Fibroblast of the aortic adventitia (primary cell): ENCODE data around the gene ACSF2. TPM values are rescaled to one million over a fixed set of nuclear protein-coding genes. Genes with fewer than 3 reads are reported as not detected.

Experiments
- DNase-seq: peaks from one replicate; pipeline ENCODE4 v3.0.0-alpha.2; 2010; ENCODE audit warnings: low read depth
- H3K4me3 ChIP-seq: 2 replicates; pipeline ENCODE4 v1.5.1; 2011; ENCODE audit warnings: low read depth, mild to moderate bottlenecking, control low read depth, low read length, moderate library complexity
- CTCF ChIP-seq: IDR thresholded peaks from 2 replicates; pipeline ENCODE4 v1.5.1; 2011; ENCODE audit warnings: mild to moderate bottlenecking, low read length, control low read depth, inconsistent platforms; ENCODE audit not compliant: insufficient read depth
- total RNA-seq: library from RNA; depleted of rRNA; stranded (reverse); fragments of >200 nt; gene quantifications from 2 replicates; pipeline ENCODE4 v1.2.3, GENCODE V29; 2012; ENCODE audit warnings: low replicate concordance

Gene ACSF2
- total RNA-seq, 1 donor = 15.7 TPM

GRCh38 chr17:50460831-50461526 lies 35.0 kb downstream of the ACSF2 start:
- TF ChIP-seq CTCF = no peak
- DNase-seq = no peak

GRCh38 chr17:50461550-50462132 lies 35.6 kb downstream of the ACSF2 start:
- TF ChIP-seq CTCF = no peak
- no peak overlapping the region for H3K4me3 ChIP-seq
- DNase-seq = no peak

More at GRCh38 chr17:50460831-50461526, 35.0 kb downstream of the ACSF2 start:
- H3K4me3 ChIP-seq = no peak overlapping the region

DNA sequence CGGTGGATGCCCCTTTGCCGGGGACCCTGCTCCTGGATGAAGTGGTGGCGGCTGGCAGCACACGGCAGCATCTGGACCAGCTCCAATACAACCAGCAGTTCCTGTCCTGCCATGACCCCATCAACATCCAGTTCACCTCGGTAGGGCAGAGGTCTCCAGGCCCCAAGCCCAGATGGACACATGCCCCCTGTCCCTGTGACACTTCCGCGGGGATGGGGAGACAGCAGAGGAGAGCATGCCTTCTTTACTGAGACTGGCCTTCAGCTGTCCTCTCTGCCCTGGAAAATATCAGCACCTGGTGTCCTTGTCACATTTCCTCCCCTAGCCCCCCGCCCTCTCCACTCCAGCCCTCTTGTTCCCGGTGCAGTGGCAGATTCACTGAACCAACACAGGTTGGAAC lies 36.4 kb downstream of the ACSF2 start:
- DNase-seq = no peak
- H3K4me3 ChIP-seq = no peak overlapping the region
- no peak for TF ChIP-seq CTCF

GRCh38 chr17:50464121-50464520 lies 38.1 kb downstream of the ACSF2 start:
- TF ChIP-seq CTCF = no peak
- no peak for DNase-seq
- no peak overlapping the region for H3K4me3 ChIP-seq

- no peak for DNase-seq
- no peak overlapping the region for H3K4me3 ChIP-seq
- no peak for TF ChIP-seq CTCF
These were observed 38.7 kb downstream of the ACSF2 start for GRCh38 chr17:50464736-50465135.

DNA sequence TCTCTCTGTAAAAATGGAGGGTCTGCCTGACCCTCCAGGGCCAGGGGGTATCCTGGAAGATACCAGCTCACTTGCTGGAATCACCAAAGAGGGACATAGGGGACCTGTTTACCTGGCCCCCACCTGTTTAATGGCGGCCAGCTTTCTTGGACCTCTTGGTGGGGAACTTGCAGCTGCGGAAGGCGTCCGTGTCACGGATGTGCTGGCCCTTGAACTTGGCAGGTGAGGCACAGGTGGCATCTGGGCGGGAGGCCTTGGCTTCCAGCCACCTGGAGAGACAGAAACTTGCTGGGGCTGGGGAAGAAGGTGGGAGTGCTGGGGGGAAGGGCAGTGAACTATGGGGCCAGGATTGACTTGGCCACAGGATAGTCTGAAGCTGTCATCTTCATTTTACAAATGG lies 39.2 kb downstream of the ACSF2 start:
- no peak for DNase-seq
- no peak overlapping the region for H3K4me3 ChIP-seq
- no peak for TF ChIP-seq CTCF
